Endothelial cell of umbilical vein (primary cell): Measurements from ENCODE around the gene RAB24. TPM values are rescaled to one million over a fixed set of nuclear protein-coding genes. Genes with fewer than 3 reads are reported as not detected.

Experiments
- BruUV-seq: library from RNA; stranded (reverse); fragments of 400-500 nt; replicated peaks from 2 replicates; lab custom pipeline; 2021; lab: Mats Ljungman, UMichigan
- CTCF ChIA-PET: fragments of 300-600, 350-600 bp; sonication (Branson Sonifier 250); formaldehyde crosslinking; loops from one replicate; lab custom pipeline; 2021; ENCODE audit warnings: antibody characterized with exemption, inconsistent platforms; lab: Charles Lee
- POLR2A ChIA-PET: fragments of 300-600, 350-600 bp; sonication (Branson Sonifier 250); formaldehyde crosslinking; loops from one replicate; lab custom pipeline; 2021; ENCODE audit warnings: antibody characterized with exemption, inconsistent platforms; lab: Charles Lee
- DNase-seq: peaks from one replicate; pipeline ENCODE4 v3.0.0-alpha.2; 2011; ENCODE audit warnings: low read depth, low spot score
- FAIRE-seq: peaks from 2 replicates; lab custom pipeline; 2011; peaks lifted over from hg19 to GRCh38; lab: Jason Lieb, UNC
- H2AFZ ChIP-seq: 2 replicates; pipeline ENCODE4 v1.6.0; 2012; ENCODE audit warnings: low read depth, low read length, control low read depth, inconsistent platforms
- H3K27ac ChIP-seq: 2 replicates; pipeline ENCODE4 v1.5.1; 2011; ENCODE audit warnings: low read depth, mild to moderate bottlenecking, control low read depth, low read length, moderate library complexity; ENCODE audit not compliant: insufficient read depth
- H3K27me3 ChIP-seq, 2 experiments: 2 replicates each; pipeline versions ENCODE4 v1.6.0 to v1.6.1; 2011; ENCODE audit warnings: low read length in 2 of 2, mixed read lengths in 1 of 2; ENCODE audit not compliant: control insufficient read depth in 2 of 2, insufficient read depth in 2 of 2
- H3K36me3 ChIP-seq, 2 experiments: 2 replicates in 1 of 2; 3 replicates in 1 of 2; pipeline ENCODE4 v1.5.1; 2011; ENCODE audit warnings: low read length in 2 of 2, mild to moderate bottlenecking in 1 of 2, moderate library complexity in 1 of 2; ENCODE audit not compliant: control insufficient read depth in 2 of 2, insufficient read depth in 2 of 2; ENCODE audit errors: extremely low read depth in 1 of 2
- H3K4me1 ChIP-seq: 3 replicates; pipeline ENCODE4 v1.5.1; 2011; ENCODE audit warnings: mild to moderate bottlenecking, low read length; ENCODE audit not compliant: control insufficient read depth, insufficient read depth; ENCODE audit errors: extremely low read depth
- H3K4me2 ChIP-seq: 2 replicates; pipeline ENCODE4 v1.6.1; 2011; ENCODE audit warnings: low read length, control low read depth, mixed read lengths; ENCODE audit not compliant: insufficient read depth
- H3K4me3 ChIP-seq, 3 experiments: fragments of 200-600 bp in 1 of 3; sonication (generic), shearing (Covaris generic) in 1 of 3; replicated peaks in 1 of 3; 2 replicates each; pipeline ENCODE4 v1.5.1; 2011 to 2016; ENCODE audit warnings: control low read depth in 3 of 3, low read length in 3 of 3, mild to moderate bottlenecking in 2 of 3, inconsistent platforms in 1 of 3, low read depth in 1 of 3, moderate library complexity in 1 of 3; ENCODE audit not compliant: insufficient read depth in 1 of 3
- H3K79me2 ChIP-seq: 2 replicates; pipeline ENCODE4 v1.6.0; 2012; ENCODE audit warnings: low read length, inconsistent platforms; ENCODE audit not compliant: control insufficient read depth, insufficient read depth
- H3K9ac ChIP-seq: replicated peaks from 2 replicates; pipeline ENCODE3; 2011; ENCODE audit warnings: low read length, control low read depth; ENCODE audit not compliant: insufficient read depth; ENCODE audit errors: extremely low read depth
- H3K9me1 ChIP-seq: replicated peaks from 3 replicates; pipeline ENCODE4 v1.6.0; 2011; ENCODE audit warnings: mild to moderate bottlenecking, low read length; ENCODE audit not compliant: control insufficient read depth, insufficient read depth; ENCODE audit errors: extremely low read depth
- H3K9me3 ChIP-seq: replicated peaks from 2 replicates; pipeline ENCODE4 v1.5.1; 2012; ENCODE audit warnings: low read length, inconsistent platforms; ENCODE audit not compliant: control insufficient read depth, insufficient read depth
- H4K20me1 ChIP-seq: replicated peaks from 2 replicates; pipeline ENCODE3; 2011; ENCODE audit warnings: mild to moderate bottlenecking, low read length; ENCODE audit not compliant: control insufficient read depth, insufficient read depth; ENCODE audit errors: extremely low read depth
- CTCF ChIP-seq, 2 donors: IDR thresholded peaks; 1 replicate in 1 of 2; 2 replicates in 1 of 2; pipeline ENCODE4 v1.5.1; 2011; ENCODE audit warnings: low read length in 2 of 2, mild to moderate bottlenecking in 2 of 2, moderate library complexity in 2 of 2, control low read depth in 1 of 2, inconsistent platforms in 1 of 2, low read depth in 1 of 2; ENCODE audit not compliant: insufficient read depth in 1 of 2; ENCODE audit errors: extremely low read depth in 1 of 2
- EZH2 ChIP-seq: IDR thresholded peaks from 2 replicates; pipeline ENCODE4 v1.6.1; 2012; ENCODE audit warnings: borderline replicate concordance, low read depth, mild to moderate bottlenecking, moderate library complexity, low read length, inconsistent platforms; ENCODE audit not compliant: severe bottlenecking
- FOS ChIP-seq: IDR thresholded peaks from 2 replicates; pipeline ENCODE4 v1.6.1; 2011; ENCODE audit warnings: mild to moderate bottlenecking, low read length, moderate library complexity, borderline replicate concordance; ENCODE audit not compliant: insufficient read depth
- GATA2 ChIP-seq: IDR thresholded peaks from 2 replicates; pipeline ENCODE4 v1.7.0; 2011; ENCODE audit warnings: low read depth, mild to moderate bottlenecking, moderate library complexity, mixed read lengths, low read length; ENCODE audit not compliant: insufficient read length, insufficient read depth
- JUN ChIP-seq: IDR thresholded peaks from 2 replicates; pipeline ENCODE4 v1.6.1; 2011; ENCODE audit warnings: borderline replicate concordance, low read depth; ENCODE audit not compliant: insufficient read length, insufficient read depth
- MYC ChIP-seq: IDR thresholded peaks from one replicate; pipeline ENCODE4 v1.6.1; 2011; ENCODE audit warnings: mild to moderate bottlenecking, low read depth, low read length
- POLR2A ChIP-seq: IDR thresholded peaks from 2 replicates; pipeline ENCODE4 v1.6.1; 2012; ENCODE audit warnings: low read depth, mild to moderate bottlenecking, control low read depth, low read length
- POLR2AphosphoS5 ChIP-seq: IDR thresholded peaks from 2 replicates; pipeline ENCODE4 v1.6.1; 2012; ENCODE audit warnings: low read depth, mild to moderate bottlenecking, control low read depth, low read length, moderate library complexity; ENCODE audit not compliant: insufficient read depth
- dilution Hi-C: fragments of 300-500 bp; cut with MboI; formaldehyde crosslinking; loops from one replicate; pipeline ENCODE4 v1.15.0; 2019; ENCODE audit warnings: low sequenced_read_pairs; ENCODE audit not compliant: extremely low pct_ligation_motif_present
- intact Hi-C: fragments of 100-400 bp; cut with micrococcal nuclease; formaldehyde crosslinking; loops from one replicate; pipeline ENCODE4 v1.10.0; 2022
- polyA plus RNA-seq, 4 experiments: library from polyadenylated mRNA; depleted of rRNA in 3 of 4; stranded (reverse) in 3 of 4; unstranded in 1 of 4; fragments of >200 nt; gene quantifications; 2 replicates each; pipeline versions ENCODE4 v1.2.1 to v1.2.3, GENCODE V29; 2011 to 2012; ENCODE audit warnings: missing spikeins in 1 of 4
- total RNA-seq: library from RNA; stranded (reverse); gene quantifications from 2 replicates; pipeline ENCODE4 v1.2.3, GENCODE V29; 2021
- TF ChIP-seq, protein P1 (sequence below): IDR thresholded peaks from 2 replicates; pipeline ENCODE4 v1.6.1; 2011; ENCODE audit not compliant: insufficient read depth, insufficient read length

Gene RAB24
- total and polyA plus RNA-seq, 2 donors (not counting 3 experiments of a cell fraction or from before 2014, with no cell fraction given), result 20.7 to 44.0 TPM

GRCh38 chr5:177295924-177296323, 7.6 kb downstream of the RAB24 start:
- no peak overlapping the region for H3K4me3 ChIP-seq
- FAIRE-seq, result no peak
- H3K9me3 ChIP-seq, result no peaks in the 10 kb centered on the region
- DNase-seq, result no peak
- no TSS peak for BruUV-seq
- no peaks in the 10 kb centered on the region for H4K20me1 ChIP-seq
- peaks cover 24% of the 10 kb centered on the region for H3K4me1 ChIP-seq
- H3K9ac ChIP-seq, result no peak overlapping the region
- ChIA-PET CTCF (interaction anchor here (0.7 to 1.7 kb wide), 2 partner anchors 14 to 184 kb away, joined by 3 to 7 read pairs; no protein-coding TSS in a partner anchor), POLR2A (no interaction called here)
- no peaks in the 10 kb centered on the region for H3K79me2 ChIP-seq
- no peaks in the 10 kb centered on the region for H3K27me3 ChIP-seq
- H3K27ac ChIP-seq, result no peak overlapping the region
- peaks cover 7 to 33% of the 10 kb centered on the region in 2 experiments for H3K36me3 ChIP-seq
- TF ChIP-seq, protein P1, sequence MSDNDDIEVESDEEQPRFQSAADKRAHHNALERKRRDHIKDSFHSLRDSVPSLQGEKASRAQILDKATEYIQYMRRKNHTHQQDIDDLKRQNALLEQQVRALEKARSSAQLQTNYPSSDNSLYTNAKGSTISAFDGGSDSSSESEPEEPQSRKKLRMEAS, result no peak
- TF ChIP-seq JUN (no peak), EZH2 (no peak), FOS (no peak), GATA2 (no peak), CTCF (IDR thresholded peaks at IDR 0.05; ENCODE audit: extremely low read depth in 1 of 2, insufficient read depth in 1 of 2, low read depth in 1 of 2, low read length in 2 of 2) (no peak), MYC (no peak), POLR2AphosphoS5 (no peak), POLR2A (no peak)
- dilution Hi-C loops (no loop called here), intact Hi-C loops (no loop called here)
- H3K4me2 ChIP-seq, result no peak overlapping the region
- H3K9me1 ChIP-seq, result no peaks in the 10 kb centered on the region
- H2AFZ ChIP-seq, result no peak overlapping the region
